Esophagus muscularis mucosa (tissue), 4 donors: Measurements from ENCODE around the gene VMP1. TPM values are rescaled to one million over a fixed set of nuclear protein-coding genes. Genes with fewer than 3 reads are reported as not detected.
A peak's percentile ranks its signal among the peaks of the same experiment; 100 is the strongest.

Source experiments
- DNase-seq: peaks from one replicate; pipeline ENCODE4 v3.0.0-alpha.2; 2017; ENCODE audit errors: extremely low spot score
- H3K27ac ChIP-seq, 4 donors: fragments of 200-600 bp; sonication (generic); replicated peaks in 1 of 4; 1 replicate in 3 of 4; 2 replicates in 1 of 4; pipeline ENCODE4 v1.5.1; 2016 to 2019; ENCODE audit warnings: mild to moderate bottlenecking in 1 of 4
- H3K27me3 ChIP-seq, 4 donors: fragments of 200-600 bp; sonication (generic); one replicate each; pipeline versions ENCODE4 v1.5.1 to v1.6.0; 2016 to 2019
- H3K36me3 ChIP-seq, 4 donors: fragments of 200-600 bp; sonication (generic); one replicate each; pipeline ENCODE4 v1.5.1; 2016 to 2019
- H3K4me1 ChIP-seq, 4 donors: fragments of 200-600 bp; sonication (generic); one replicate each; pipeline ENCODE4 v1.5.1; 2016 to 2019
- H3K4me3 ChIP-seq, 4 donors: fragments of 200-600 bp; sonication (generic); 1 replicate in 2 of 4; 2 replicates in 2 of 4; pipeline ENCODE4 v1.5.1; 2016 to 2019; ENCODE audit warnings: mild to moderate bottlenecking in 4 of 4, moderate library complexity in 1 of 4
- H3K9me3 ChIP-seq, 4 donors: fragments of 200-600 bp; sonication (generic); 1 replicate in 3 of 4; 2 replicates in 1 of 4; pipeline ENCODE4 v1.5.1; 2016 to 2019
- EP300 ChIP-seq: sonication (generic); formaldehyde crosslinking; IDR thresholded peaks from one replicate; pipeline ENCODE4 v1.6.1; 2017; ENCODE audit warnings: antibody characterized with exemption
- POLR2A ChIP-seq: fragments of 450-650 bp; IDR thresholded peaks from one replicate; pipeline ENCODE4 v1.6.1; 2017; ENCODE audit warnings: antibody characterized with exemption, moderate library complexity, mild to moderate bottlenecking, low read depth
- POLR2AphosphoS5 ChIP-seq, 2 donors: sonication (generic); formaldehyde crosslinking; IDR thresholded peaks; one replicate each; pipeline ENCODE4 v1.6.1; 2017; ENCODE audit warnings: antibody characterized with exemption in 2 of 2
- WGBS: methylation state at CpG from one replicate; pipeline ENCODE4 v1.1.5; 2018; 5-methylcytosine and 5-hydroxymethylcytosine counted together
- intact Hi-C: fragments of 100-400 bp; cut with DNase I; formaldehyde crosslinking; loops from one replicate; pipeline ENCODE4 v1.15.1; 2023
- total RNA-seq, 4 donors: library from RNA; depleted of rRNA; stranded (reverse); fragments of >200 nt; gene quantifications; one replicate each; pipeline versions ENCODE4 v1.1.0 to v1.2.1, GENCODE V29; 2016
- TF ChIP-seq, protein P1 (sequence below), 3 experiments: fragments of 200-600 bp in 2 of 3; fragments of 450-650 bp in 1 of 3; sonication (generic) in 2 of 3; IDR thresholded peaks; one replicate each; pipeline ENCODE4 v1.5.1; 2017 to 2019; ENCODE audit warnings: antibody characterized with exemption in 3 of 3, mild to moderate bottlenecking in 2 of 3, moderate library complexity in 1 of 3

Gene VMP1
- total RNA-seq, 4 donors from 2014 or later: 47.3 to 137 (median 59.6) TPM

DNA sequence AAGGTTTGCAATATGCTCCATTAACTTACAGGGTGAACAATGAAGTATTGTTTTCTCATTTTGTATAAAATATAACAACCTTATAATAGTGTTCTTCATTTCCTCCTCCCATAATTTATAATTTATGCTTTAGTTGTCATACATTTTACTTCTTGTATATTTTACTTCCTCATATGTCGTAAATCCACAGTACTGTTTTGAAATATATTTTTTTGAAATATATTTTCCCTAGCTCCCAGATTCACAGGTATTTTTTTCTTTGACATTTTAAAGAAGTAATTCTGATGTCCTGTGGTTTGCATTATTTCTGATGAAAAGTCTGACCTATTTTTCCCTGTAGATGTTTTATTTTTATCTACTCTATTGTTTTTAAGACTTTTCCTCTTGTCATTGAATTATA, 52.7 kb downstream of the VMP1 start:
- H3K36me3 ChIP-seq: peaks cover 0 to 12% (median 8%) of the 10 kb centered on the region in 4 donors
- TF ChIP-seq POLR2AphosphoS5 (IDR thresholded peaks at IDR 0.05): no peak
- TF ChIP-seq EP300: no peak
- no peak for TF ChIP-seq POLR2A
- TF ChIP-seq, protein P1, sequence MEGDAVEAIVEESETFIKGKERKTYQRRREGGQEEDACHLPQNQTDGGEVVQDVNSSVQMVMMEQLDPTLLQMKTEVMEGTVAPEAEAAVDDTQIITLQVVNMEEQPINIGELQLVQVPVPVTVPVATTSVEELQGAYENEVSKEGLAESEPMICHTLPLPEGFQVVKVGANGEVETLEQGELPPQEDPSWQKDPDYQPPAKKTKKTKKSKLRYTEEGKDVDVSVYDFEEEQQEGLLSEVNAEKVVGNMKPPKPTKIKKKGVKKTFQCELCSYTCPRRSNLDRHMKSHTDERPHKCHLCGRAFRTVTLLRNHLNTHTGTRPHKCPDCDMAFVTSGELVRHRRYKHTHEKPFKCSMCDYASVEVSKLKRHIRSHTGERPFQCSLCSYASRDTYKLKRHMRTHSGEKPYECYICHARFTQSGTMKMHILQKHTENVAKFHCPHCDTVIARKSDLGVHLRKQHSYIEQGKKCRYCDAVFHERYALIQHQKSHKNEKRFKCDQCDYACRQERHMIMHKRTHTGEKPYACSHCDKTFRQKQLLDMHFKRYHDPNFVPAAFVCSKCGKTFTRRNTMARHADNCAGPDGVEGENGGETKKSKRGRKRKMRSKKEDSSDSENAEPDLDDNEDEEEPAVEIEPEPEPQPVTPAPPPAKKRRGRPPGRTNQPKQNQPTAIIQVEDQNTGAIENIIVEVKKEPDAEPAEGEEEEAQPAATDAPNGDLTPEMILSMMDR (IDR thresholded peaks at IDR 0.05): no peak
- H3K9me3 ChIP-seq: no peaks in the 10 kb centered on the region
- H3K4me1 ChIP-seq: peaks cover 0 to 21% (median 20%) of the 10 kb centered on the region in 4 donors
- DNase-seq: no peak
- H3K27ac ChIP-seq: no peak overlapping the region
- H3K27me3 ChIP-seq: no peaks in the 10 kb centered on the region
- 80% methylated on average over 1 of the region's 1 CpG for WGBS
- no peak overlapping the region for H3K4me3 ChIP-seq
- intact Hi-C loops: no loop called here

DNA sequence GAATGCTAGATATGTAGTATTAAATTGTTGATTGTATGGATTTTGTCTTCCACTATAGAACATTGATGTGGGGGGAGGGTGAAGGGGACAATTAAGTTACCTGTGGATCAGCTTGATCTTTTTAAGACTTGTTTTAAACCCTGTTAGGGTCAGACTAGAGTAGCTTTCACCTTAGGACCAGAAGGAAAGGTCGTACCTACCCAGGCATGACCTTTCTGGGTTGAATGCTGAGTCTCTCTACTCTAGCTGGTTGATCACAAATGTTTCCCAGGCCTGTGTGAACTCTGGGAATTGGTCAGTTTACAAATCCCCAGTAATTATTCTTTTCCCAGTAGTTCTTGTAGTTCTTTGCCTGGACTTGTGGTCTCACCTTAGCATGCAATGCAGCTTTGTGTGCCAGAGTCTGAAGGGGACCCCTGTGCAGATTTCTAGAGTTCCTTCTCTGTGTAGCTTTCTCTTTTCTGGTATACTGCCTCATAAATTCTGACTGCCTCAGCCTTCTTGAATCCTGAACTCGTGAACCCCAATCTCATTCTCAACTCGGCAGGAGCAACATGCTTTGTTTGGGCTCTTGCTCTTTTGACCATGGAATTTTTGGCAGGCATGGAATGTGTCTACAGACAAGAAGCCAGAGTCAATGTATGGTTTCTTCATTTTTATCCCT, 54.1 kb downstream of the VMP1 start:
- H3K4me3 ChIP-seq: no peak overlapping the region
- H3K9me3 ChIP-seq: no peaks in the 10 kb centered on the region
- intact Hi-C loops: no loop called here
- H3K27ac ChIP-seq: peak overlapping the region in 2 of 4 donors; percentile 39
- peaks cover 0 to 14% (median 10%) of the 10 kb centered on the region in 4 donors for H3K4me1 ChIP-seq
- WGBS: 57% methylated on average over 3 of the region's 3 CpGs
- TF ChIP-seq EP300: no peak
- TF ChIP-seq, protein P1 (IDR thresholded peaks at IDR 0.05): no peak
- TF ChIP-seq POLR2AphosphoS5 (IDR thresholded peaks at IDR 0.05): no peak
- no peak for TF ChIP-seq POLR2A
- H3K36me3 ChIP-seq: peaks cover 0 to 24% (median 15%) of the 10 kb centered on the region in 4 donors
- H3K27me3 ChIP-seq: no peaks in the 10 kb centered on the region
- DNase-seq: no peak

DNA sequence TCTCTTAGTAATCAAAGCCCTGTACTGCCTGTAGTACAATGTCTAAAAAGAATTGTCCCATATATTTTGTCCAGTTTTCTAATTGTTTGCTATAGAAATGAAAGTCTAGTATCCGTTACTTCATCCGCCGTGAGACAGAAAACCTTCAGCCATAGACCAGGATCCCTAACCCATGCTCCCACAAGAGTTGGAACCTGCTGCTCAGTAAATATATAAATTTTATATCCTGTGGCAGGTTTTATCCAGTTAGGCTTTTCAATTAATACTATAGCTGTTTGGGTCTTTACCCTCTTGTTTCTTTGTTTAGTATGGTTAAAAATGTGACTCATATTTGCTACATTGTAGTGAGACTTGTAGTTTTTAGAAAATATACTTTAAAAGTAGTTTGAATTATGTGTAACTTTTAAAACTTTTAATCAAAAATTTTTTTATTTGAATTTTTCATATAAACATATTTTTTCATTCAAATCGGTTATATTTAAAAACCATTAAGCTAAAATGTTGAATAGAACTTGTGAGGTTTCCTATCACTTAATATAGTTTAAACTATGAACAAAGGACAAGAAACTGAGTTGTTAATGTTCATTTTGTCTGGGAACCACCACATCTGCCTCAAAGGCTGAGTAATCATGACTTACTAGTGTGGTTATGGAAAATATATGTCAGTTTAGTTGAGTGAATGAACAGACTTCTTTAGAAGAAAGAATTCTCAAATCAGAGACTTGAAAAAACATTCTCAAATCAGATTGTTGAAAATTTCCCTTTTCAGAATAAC, 54.8 kb downstream of the VMP1 start:
- no peaks in the 10 kb centered on the region for H3K9me3 ChIP-seq
- WGBS: 95% methylated on average over 4 of the region's 4 CpGs
- H3K36me3 ChIP-seq: peaks cover 0 to 31% (median 15%) of the 10 kb centered on the region in 4 donors
- intact Hi-C loops: no loop called here
- TF ChIP-seq POLR2A: no peak
- TF ChIP-seq EP300: no peak
- TF ChIP-seq, protein P1 (IDR thresholded peaks at IDR 0.05): no peak
- H3K4me1 ChIP-seq: peaks cover 0 to 14% (median 8%) of the 10 kb centered on the region in 4 donors
- H3K27me3 ChIP-seq: no peaks in the 10 kb centered on the region
- H3K27ac ChIP-seq: peak overlapping the region in 2 of 4 donors; percentile 39
- DNase-seq: no peak
- H3K4me3 ChIP-seq: no peak overlapping the region

DNA sequence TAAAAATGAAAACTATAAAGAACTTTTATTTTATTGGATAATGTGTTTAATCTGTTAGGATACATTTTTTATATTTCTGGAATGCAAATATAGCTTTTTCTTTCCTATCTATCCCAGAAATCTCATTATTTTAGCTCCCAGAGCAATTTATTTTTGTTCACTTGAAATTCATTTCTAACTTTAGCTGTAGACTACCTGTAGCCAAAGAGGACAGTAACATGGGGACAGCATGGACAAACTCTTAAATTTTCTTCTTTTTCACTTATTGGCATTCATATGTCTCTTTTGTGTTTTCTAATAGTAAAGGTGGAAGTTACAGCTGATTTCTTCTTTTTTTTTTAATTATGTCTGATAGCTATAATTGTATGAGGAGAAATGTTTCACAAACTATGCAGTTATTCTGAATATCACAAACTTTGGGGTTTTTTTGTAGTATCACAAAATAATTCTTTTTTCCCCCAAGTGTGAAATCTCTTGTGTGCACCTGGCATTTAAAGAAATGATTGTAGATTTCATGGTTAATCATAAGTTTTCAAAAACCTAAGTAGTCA, 55.4 kb downstream of the VMP1 start:
- Histone ChIP-seq H3K27me3 (no peaks in the 10 kb centered on the region), H3K4me1 (peaks cover 4 to 14% (median 8%) of the 10 kb centered on the region in 4 donors), H3K9me3 (no peaks in the 10 kb centered on the region), H3K27ac (no peak overlapping the region), H3K4me3 (no peak overlapping the region), H3K36me3 (peaks cover 0 to 30% (median 15%) of the 10 kb centered on the region in 4 donors)
- intact Hi-C loops: no loop called here
- TF ChIP-seq POLR2AphosphoS5 (IDR thresholded peaks at IDR 0.05) (no peak), POLR2A (no peak), EP300 (no peak)
- TF ChIP-seq, protein P1 (IDR thresholded peaks at IDR 0.05): no peak
- DNase-seq: no peak
